Inferior parietal cortex (tissue), 1 donor: ENCODE measurements around the gene GALNTL6.
"Not testable (repeated sequence)": the region's sequence is repeated elsewhere in the genome, so short reads cannot be mapped to it uniquely, and the experiment has no call there.

Source experiments
- DNase-seq: peaks from one replicate; pipeline ENCODE4 v3.0.0-alpha.2; 2016; ENCODE audit errors: extremely low spot score

The GALNTL6 gene

GRCh38 chr4:172736046-172736445 is 922.8 kb downstream of the GALNTL6 start:
- DNase-seq: no peak

GRCh38 chr4:172740434-172740833 is 927.2 kb downstream of the GALNTL6 start:
- DNase-seq: no peak

DNA sequence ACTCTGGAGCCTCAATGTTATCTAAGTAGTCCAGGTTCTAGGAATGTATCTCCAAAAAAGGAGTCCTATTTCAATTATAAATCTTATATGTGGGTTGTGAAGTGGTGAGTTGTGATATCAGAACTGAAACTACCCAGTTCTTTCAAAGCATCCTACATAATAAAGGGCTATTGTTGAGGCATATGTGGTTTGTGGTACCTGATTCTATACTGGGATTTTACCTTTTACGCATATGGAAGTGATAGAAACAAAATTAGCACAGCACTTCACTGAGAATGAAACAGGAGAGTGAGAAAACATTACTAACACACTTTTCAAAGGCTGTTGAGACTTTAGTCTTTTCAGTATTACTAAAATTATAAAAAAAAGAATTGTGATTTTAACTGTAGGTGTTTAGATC is 937.7 kb downstream of the GALNTL6 start:
- no peak for DNase-seq

DNA sequence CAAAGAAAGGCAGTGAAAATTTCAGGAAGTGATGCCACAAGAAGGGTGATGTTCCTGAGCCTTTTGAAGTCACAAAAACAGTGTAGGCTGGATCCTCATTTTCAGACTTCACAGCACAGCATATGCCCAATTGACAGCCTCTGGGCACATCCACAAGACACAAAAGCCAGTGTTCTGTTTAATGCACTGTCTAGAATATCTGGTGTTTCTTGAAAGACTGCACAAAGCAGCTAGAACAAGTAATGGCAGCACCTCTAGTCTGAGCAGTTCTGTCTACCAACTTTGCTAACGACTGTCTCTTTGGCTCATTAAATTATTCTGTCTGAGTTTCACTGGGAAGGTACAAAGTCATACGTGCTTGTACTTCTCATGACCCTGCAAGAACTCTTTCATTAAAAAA is 938.3 kb downstream of the GALNTL6 start:
- DNase-seq: no peak

DNA sequence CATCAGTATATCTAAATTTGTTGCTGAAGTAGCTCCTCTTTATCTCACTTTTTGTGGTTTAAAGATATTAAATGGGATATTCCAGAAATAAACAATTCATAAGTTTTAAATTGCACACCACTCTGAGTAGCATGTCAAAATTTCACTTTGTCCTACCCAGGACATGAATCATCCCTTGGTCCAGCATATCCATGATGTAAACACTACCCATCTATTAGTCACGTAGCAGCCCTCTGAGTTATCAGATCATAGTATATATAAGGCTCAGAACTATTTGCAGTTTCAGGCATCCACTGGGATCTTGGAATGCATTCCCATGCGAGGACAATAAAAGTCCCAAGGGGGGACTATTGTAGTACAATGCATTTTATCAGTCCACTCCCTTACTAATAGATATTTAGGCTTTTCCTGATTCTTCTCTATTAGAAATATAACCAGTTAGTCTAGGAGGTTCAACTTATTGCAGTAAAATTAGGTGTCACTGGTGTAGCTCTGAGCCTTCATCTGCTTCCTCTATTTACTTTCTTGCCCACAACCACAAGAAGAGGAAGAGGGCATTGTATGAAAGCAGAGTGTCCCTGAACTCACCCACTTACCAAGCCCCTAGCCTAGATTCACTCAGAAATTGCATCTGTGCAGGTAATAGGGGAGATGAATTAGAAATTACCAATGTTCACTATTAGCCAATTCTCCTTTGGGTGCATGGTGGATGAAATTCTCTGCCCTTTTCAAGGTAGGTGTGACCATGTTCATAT is 945.6 kb downstream of the GALNTL6 start:
- no peak for DNase-seq

- DNase-seq: no peak
Measured at GRCh38 chr4:172760512-172760911, 947.3 kb downstream of the GALNTL6 start.

GRCh38 chr4:172762895-172763294 is 949.7 kb downstream of the GALNTL6 start:
- DNase-seq: no peak

- no peak for DNase-seq
Measured at GRCh38 chr4:172770787-172771186, 957.6 kb downstream of the GALNTL6 start.

- no peak for DNase-seq
Measured at GRCh38 chr4:172772781-172773180, 959.6 kb downstream of the GALNTL6 start.

- DNase-seq: no peak
Measured at GRCh38 chr4:172776203-172776861, 963.1 kb downstream of the GALNTL6 start.

- DNase-seq: no peak
Measured at GRCh38 chr4:172777729-172778431, 964.7 kb downstream of the GALNTL6 start.

DNA sequence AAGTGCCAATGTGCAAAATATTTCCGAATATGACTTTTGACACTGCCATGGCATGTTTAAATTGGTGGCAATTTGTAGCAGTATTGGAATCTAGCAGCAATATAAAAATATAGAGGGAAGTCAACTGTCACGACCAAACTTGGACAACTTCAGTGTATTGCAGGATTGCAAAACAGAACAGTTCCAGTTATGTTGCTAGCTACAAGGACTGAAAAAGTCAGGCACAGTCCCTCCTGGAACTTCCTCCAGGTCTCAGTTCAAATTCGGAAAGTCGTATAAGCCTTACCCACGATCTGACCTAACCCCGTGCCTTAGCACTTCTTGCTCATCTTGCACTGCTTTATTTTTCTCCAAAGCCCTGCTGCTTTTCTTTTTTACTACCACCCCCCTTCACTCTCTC is 965.4 kb downstream of the GALNTL6 start:
- DNase-seq: no peak

DNA sequence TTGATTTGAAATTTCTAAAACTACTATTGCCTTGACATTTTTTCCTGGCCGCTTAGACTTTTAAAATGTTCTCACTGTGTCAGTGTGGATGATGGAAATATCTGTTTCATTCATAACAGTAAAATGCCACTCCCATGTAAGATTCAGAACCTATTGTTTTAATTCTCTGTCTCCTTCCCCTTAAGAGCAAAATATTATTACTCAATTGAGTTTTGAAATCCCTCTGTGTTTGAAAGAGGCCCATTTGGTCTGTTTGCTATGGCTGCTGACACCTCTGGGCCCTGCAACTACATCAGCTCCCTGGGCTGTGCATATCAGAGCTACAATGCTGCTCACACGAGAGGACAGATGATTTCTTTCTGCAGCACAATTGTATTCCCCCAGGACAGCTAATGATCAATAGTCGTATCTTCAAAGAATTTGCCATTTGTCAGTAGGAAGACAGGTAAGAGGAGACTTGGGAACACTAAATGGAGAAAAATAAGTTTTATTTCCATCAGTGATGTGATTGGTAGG is 967.4 kb downstream of the GALNTL6 start:
- no peak for DNase-seq

GRCh38 chr4:172785613-172786012 is 972.4 kb downstream of the GALNTL6 start:
- no peak for DNase-seq

GRCh38 chr4:172786039-172786792 is 973.0 kb downstream of the GALNTL6 start:
- DNase-seq: no peak

- no peak for DNase-seq
Measured at GRCh38 chr4:172787111-172787510, 973.9 kb downstream of the GALNTL6 start.

DNA sequence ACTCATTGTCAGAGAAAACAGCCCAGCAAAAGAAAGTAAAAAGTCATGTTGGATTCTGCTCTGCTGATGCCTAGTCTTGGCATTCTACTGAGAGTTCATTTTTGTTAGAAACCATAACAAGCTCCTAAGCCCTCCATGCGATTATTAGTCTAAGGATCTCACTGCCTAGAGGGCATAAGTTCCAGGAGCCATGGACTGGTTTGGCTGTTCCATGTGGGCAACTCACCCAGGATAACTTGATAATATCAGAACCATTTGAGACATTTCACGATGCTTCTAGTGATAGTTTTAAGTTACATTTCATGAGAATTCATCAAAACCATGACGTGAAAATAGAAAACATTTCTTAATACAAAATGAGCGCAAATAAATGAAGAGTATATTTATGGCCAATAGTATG is 978.6 kb downstream of the GALNTL6 start:
- no peak for DNase-seq

DNA sequence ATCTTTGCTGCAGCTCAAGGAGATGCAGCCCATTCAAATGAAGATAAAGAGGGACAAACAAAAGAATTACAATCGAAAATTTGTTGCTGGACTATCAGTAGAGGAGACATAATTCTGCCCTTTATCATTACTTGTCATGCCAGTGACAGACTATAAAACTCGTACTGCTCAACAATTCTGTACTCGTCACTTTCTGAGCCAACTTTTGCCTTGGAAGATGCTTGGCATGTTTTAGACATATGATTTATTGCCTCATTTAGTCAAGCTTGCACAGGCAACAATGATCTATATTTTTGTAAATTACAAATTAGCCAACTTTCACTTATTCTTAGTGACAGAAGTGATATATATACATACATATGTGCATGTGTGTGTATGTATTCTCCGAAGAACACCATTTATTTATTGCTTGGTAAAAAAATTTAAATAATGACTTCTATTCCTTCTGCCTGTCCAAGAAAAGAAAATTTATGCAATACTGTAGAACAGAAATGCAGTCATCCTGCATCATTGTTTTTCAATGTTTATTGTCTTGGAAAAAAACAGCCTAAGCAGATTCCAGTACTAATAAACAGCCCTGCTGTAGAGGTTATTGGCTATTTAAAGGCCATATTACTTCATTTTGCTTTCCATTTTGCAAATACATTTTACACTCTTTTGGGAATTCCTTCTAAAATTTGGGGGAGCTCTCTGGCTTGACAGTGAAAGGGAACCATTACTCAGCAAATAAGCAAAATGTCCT is 980.5 kb downstream of the GALNTL6 start:
- no peak for DNase-seq

DNA sequence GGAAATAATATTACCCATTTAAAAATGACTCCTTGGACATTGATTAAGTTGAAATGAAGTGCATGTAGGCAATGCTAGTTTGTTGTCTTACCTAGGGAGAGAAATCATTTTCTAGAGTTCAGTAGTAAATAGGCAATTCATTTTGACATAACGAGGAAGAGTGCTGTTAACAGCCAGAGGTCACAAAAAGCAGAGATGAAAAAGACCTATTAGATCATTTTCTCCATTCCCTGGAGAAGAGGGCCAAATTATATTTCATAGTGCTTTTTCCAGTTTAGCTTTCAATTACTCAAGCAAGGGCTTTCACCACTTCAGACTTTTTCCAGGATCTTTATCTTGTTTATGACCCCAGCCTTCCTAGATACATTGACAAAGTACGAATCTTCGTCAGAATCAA is 981.1 kb downstream of the GALNTL6 start:
- no peak for DNase-seq

- not testable (repeated sequence) for DNase-seq
Measured at GRCh38 chr4:172797281-172797680, 984.1 kb downstream of the GALNTL6 start.

- no peak for DNase-seq
Measured at GRCh38 chr4:172802032-172802431, 988.8 kb downstream of the GALNTL6 start.
